COLO829 (cell line): Measurements from ENCODE around the gene AUNIP.
"Not testable (repeated sequence)": the region's sequence is repeated elsewhere in the genome, so short reads cannot be mapped to it uniquely, and the experiment has no call there.

Experiments used
- DNase-seq: peaks from one replicate; pipeline ENCODE4 v3.0.0; 2012; ENCODE audit warnings: low spot score

Gene AUNIP

GRCh38 chr1:25864434-25864833 lies 5.2 kb upstream of the AUNIP start:
- DNase-seq = no peak

GRCh38 chr1:25863486-25864262 lies 4.4 kb upstream of the AUNIP start:
- no peak for DNase-seq

GRCh38 chr1:25862785-25863485 lies 3.7 kb upstream of the AUNIP start:
- no peak for DNase-seq

- DNase-seq = no peak
Measured at GRCh38 chr1:25861316-25862286, 2.3 kb upstream of the AUNIP start.

- DNase-seq = no peak
Measured at GRCh38 chr1:25858494-25858893, 763 bp downstream of the AUNIP start.

GRCh38 chr1:25856856-25857255 lies 2.4 kb downstream of the AUNIP start:
- no peak for DNase-seq

DNA sequence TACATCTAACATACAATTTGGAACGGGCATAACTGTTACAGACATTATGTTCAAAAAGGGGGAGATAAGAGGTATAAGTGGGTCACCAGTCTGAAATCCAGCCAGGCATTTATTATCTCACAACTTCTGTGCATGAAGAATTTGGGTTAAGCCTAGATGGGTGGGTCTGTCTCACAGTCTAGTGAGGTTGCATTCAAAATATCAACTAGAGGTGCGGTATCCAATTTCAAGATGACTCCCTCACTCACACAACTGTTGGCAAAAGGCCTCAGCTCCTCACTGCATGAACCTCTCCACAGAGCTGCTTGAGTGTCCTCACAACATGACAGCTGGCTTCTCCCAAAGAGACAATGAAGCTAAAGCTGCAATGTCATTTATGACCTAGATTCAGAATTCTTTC lies 4.7 kb downstream of the AUNIP start:
- DNase-seq = no peak

DNA sequence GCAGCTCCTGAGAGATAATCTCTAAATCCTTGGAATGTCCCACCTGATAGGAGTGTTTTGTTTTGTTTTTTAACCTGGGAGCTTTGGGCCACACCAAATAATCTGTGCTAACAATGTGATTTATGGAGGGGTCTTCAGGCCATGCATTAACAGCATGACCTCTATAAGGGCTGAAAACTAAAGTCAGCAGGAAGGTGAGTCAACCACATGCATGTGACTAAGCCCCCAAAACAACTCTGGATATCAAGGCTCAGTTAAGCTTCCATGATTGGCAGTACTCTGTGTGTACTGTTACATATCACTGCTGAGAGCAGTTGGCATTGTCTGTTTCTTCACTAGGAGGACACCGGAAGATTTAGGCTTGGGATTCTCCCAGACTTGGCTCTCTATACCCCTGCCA lies 10.7 kb downstream of the AUNIP start:
- no peak for DNase-seq

GRCh38 chr1:25847929-25848328 lies 11.3 kb downstream of the AUNIP start:
- DNase-seq = no peak

DNA sequence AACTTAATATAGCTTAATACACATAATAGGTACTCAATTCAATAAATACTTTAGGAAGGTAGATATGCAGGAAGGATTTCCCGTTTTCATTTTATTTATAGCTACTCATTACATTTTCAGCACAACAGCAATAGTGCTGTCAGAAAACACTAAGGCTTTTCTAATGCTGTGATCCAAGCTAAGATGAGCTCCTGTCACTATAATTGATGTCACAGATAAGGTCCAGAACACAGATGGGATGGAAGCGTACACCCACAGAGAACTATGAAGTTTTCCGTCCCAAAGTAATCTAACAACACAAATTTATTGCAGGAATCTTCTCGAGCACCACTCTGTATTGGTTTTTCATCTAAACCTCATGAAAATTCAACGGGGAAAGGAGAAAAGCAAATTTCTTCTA lies 13.6 kb downstream of the AUNIP start:
- no peak for DNase-seq

DNA sequence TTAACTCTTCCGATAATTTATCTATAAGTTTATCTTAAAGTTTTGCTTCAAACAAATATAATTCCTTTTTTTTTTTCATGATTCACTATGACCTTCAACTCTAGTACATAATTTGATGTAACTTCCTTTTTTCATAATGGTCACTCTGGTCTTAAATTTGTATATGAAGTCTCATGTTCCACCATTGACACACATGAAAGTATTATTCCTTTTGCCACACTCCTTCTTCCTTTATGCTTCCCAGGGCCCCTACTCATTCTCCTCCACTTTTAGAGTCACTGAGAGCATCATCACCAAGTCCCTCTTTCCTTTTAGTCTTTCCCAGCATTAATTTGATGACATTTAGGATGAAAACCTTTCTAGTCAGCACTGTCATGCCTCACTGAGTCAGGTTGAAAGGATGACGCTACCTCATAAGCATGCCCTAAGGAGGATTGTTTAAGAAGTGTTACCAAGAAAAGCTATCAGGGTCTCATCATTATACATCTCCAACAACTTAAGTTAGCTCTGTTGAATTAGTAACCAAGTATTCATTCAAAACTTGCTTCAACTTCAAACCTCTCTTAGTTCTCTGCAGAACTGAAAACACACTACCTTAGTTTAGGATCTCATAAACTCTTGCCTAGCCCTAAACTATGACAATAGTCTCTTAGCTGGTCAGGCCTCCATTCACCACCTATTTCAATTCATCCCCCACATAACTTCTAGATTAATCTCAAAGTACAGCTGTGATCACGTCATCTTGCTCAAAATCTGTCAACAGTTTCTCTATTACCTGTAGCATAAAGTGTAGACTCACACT lies 14.5 kb downstream of the AUNIP start:
- no peak for DNase-seq

DNA sequence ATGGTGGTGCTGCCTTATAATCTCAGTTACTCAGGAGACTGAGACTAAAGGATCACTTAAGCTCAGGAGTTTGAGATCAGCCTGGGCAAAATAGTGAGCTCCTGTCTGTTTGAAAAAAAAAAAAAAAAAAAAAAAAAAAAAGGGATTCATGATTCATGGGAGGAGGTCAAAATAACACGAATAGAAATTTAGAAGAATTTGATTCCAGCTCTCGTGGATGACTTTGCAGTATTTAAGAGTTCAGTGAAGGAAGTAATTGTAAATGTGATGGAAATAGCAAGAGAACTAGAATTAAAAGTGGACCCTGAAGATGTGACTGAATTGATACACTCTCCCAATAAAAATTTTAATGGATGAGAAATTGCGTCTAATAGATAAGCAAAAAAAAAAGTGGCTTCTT lies 15.8 kb downstream of the AUNIP start:
- DNase-seq = no peak

DNA sequence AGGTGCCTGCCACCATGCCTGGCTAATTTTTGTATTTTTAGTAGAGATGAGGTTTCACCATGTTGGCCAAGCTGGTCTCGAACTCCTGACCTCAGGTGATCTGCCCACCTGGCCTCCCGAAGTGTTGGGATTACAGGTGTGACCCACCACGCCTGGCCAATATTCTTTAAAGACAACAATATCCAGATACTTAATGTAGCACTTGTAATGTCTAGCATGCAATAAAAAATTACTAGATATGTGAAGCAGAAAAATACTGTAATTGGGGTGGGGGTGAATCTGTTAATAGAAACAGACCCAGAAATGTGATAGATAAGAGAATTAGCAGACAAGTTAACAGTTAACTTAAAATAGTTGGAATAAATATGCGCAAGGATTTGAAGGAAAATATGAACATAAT lies 19.4 kb downstream of the AUNIP start:
- DNase-seq = not testable (repeated sequence)

DNA sequence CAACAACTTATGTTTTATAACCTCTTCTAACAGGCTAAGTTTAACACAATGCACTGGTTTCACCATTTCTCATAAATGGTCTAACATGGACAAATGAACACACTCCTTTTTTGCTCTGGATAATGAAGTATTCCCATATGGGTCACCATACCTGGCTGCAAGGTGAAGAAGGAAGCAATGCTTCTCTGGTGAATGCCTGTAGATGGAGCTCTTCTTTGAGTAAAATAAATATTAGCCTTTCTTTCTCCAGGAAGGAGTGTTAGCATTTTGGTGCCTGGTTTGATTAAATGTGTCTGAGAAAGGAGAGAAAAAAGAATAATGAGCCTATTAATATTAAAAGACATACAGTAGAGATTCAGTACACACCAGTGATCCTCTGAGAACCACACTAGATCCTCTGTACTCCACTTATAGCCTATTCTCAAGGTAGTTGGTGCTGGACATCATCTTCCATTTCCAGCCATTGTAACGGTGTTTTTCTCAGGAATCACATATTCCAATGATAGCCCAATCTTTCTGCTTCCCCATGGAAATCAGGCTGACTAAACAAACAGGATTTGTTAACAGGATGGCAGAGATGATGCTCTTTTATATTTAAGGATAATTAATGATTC lies 21.9 kb downstream of the AUNIP start:
- DNase-seq = no peak

- no peak for DNase-seq
Measured at GRCh38 chr1:25836695-25837094, 22.6 kb downstream of the AUNIP start.

- no peak for DNase-seq
Measured at GRCh38 chr1:25834894-25835293, 24.4 kb downstream of the AUNIP start.

DNA sequence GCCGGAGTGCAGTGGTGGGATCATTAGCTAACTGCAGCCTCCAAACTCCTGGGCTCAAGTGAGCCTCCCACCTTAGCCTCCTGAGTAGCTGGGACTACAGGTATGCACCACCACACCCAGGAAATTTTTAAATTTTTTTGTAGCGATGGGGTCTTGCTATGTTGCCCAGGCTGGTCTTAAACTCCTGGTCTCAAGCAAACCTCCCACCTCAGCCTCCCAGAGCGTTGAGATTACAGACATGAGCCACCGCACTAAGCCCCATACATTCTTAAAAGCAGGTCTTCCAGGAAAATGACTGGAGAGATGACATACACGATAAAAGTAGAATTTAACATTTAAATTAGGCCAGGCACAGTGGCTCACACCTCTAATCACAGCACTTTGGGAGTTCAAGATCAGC lies 26.1 kb downstream of the AUNIP start:
- no peak for DNase-seq

- no peak for DNase-seq
Measured at GRCh38 chr1:25832336-25833037, 26.8 kb downstream of the AUNIP start.

GRCh38 chr1:25831569-25832196 lies 27.6 kb downstream of the AUNIP start:
- DNase-seq = no peak

DNA sequence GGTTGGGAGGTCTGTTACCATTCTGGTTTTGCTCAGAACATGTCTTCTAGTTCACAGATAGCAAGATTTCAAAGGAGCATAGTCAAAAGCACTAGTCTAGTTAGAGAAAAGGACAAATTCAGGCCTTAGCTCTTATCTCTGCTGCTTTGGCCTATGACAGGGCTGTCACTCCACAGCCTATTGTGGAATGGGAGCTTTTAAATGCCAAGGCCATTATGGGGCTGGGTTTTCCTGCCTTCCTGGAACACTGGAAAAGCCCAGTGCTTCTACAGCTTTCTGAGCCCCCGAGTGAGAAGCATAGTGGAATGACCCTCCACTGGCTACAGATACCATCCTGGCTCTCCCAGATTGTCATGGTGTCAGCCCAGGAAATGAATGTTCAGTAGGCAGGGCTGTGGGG lies 30.2 kb downstream of the AUNIP start:
- no peak for DNase-seq
